OCI-LY7 (cell line): ENCODE data around the gene HIF1A. TPM values are rescaled to one million over a fixed set of nuclear protein-coding genes. Genes with fewer than 3 reads are reported as not detected.
"Not testable (repeated sequence)": the region's sequence is repeated elsewhere in the genome, so short reads cannot be mapped to it uniquely, and the experiment has no call there.

Experiments
- BruUV-seq: library from RNA; stranded (reverse); fragments of 400-500 nt; replicated peaks from 2 replicates; lab custom pipeline; 2021; lab: Mats Ljungman, UMichigan
- CTCF ChIA-PET: fragments of 300-600 bp; sonication (Branson Sonifier 250); formaldehyde crosslinking; loops from one replicate; lab custom pipeline; 2022; ENCODE audit warnings: antibody characterized with exemption; ENCODE audit not compliant: unreplicated experiment; lab: Charles Lee
- POLR2A ChIA-PET: fragments of 300-600 bp; sonication (Branson Sonifier 250); formaldehyde crosslinking; loops from one replicate; lab custom pipeline; 2022; ENCODE audit warnings: antibody characterized with exemption; lab: Charles Lee
- DNase-seq: peaks from one replicate; pipeline ENCODE4 v3.0.0-alpha.2; 2015; ENCODE audit warnings: low spot score
- H2AFZ ChIP-seq: fragments of 200-600 bp; sonication (generic), shearing (Covaris generic); 2 replicates; pipeline ENCODE4 v1.6.1; 2014; ENCODE audit warnings: mild to moderate bottlenecking, antibody characterized with exemption, low read length, moderate library complexity
- H3K27ac ChIP-seq: fragments of 200-600 bp; sonication (generic); 2 replicates; pipeline ENCODE4 v1.5.1; 2014; ENCODE audit warnings: mixed run types, low read depth, mild to moderate bottlenecking, moderate library complexity, low read length, inconsistent platforms; ENCODE audit not compliant: poor library complexity, severe bottlenecking
- H3K36me3 ChIP-seq: fragments of 200-600 bp; sonication (generic); 2 replicates; pipeline ENCODE4 v1.6.1; 2014; ENCODE audit warnings: mild to moderate bottlenecking, antibody characterized with exemption, low read length, moderate library complexity, mixed read lengths; ENCODE audit not compliant: insufficient read depth
- H3K4me1 ChIP-seq: fragments of 200-600 bp; sonication (generic); 2 replicates; pipeline ENCODE4 v1.5.1; 2014; ENCODE audit warnings: mild to moderate bottlenecking, low read length; ENCODE audit not compliant: insufficient read depth, poor library complexity, severe bottlenecking
- H3K4me2 ChIP-seq: fragments of 200-600 bp; sonication (generic); 2 replicates; pipeline ENCODE4 v1.6.1; 2014; ENCODE audit warnings: mild to moderate bottlenecking, low read length
- H3K4me3 ChIP-seq: fragments of 200-600 bp; sonication (generic); 2 replicates; pipeline ENCODE4 v1.5.1; 2014; ENCODE audit warnings: mild to moderate bottlenecking, low read depth, low read length; ENCODE audit not compliant: poor library complexity, severe bottlenecking
- H3K79me2 ChIP-seq: fragments of 200-600 bp; sonication (generic); 2 replicates; pipeline ENCODE4 v1.6.1; 2016; ENCODE audit warnings: low read depth, mild to moderate bottlenecking, low read length, moderate library complexity, mixed read lengths; ENCODE audit not compliant: insufficient read depth
- H3K9me2 ChIP-seq: fragments of 200-600 bp; sonication (generic); 2 replicates; pipeline ENCODE4 v1.6.1; 2016; ENCODE audit warnings: mild to moderate bottlenecking, low read length, mixed read lengths; ENCODE audit not compliant: insufficient read depth
- H3K9me3 ChIP-seq: fragments of 200-600 bp; sonication (generic); 2 replicates; pipeline ENCODE4 v1.6.1; 2014; ENCODE audit warnings: mild to moderate bottlenecking, mixed run types, low read length, mixed read lengths
- H4K20me1 ChIP-seq: fragments of 200-600 bp; sonication (generic); 2 replicates; pipeline ENCODE4 v1.6.1; 2014; ENCODE audit warnings: mild to moderate bottlenecking, antibody characterized with exemption, low read length, moderate library complexity, mixed read lengths; ENCODE audit not compliant: insufficient read depth
- CTCF ChIP-seq: fragments of 200-600 bp; sonication (generic); conservative IDR thresholded peaks from 2 replicates; pipeline ENCODE4 v1.5.1; 2014; ENCODE audit warnings: mild to moderate bottlenecking, antibody characterized with exemption, low read length, moderate library complexity, mixed read lengths
- EZH2phosphoT487 ChIP-seq: fragments of 200-600 bp; sonication (generic); IDR thresholded peaks from 2 replicates; pipeline ENCODE4 v1.6.1; 2018; ENCODE audit warnings: low read depth, borderline replicate concordance, mild to moderate bottlenecking, mixed run types, antibody characterized with exemption, low read length, moderate library complexity, mixed read lengths
- intact Hi-C: fragments of 100-400 bp; cut with micrococcal nuclease; formaldehyde crosslinking; loops from one replicate; pipeline ENCODE4 v1.10.0; 2022; ENCODE audit not compliant: unreplicated experiment
- total RNA-seq, 2 experiments: library from RNA; depleted of rRNA in 1 of 2; stranded (reverse); fragments of >200 nt in 1 of 2; shearing (Covaris generic) in 1 of 2; gene quantifications; 2 replicates each; pipeline ENCODE4 v1.2.3, GENCODE V29; 2014 to 2022

HIF1A gene
- total RNA-seq, 2 experiments from 2014 or later: 71.7 to 88.1 TPM

GRCh38 chr14:61654026-61654425, 41.3 kb upstream of the HIF1A start:
- no TSS peak for BruUV-seq
- H3K36me3 ChIP-seq: no peaks in the 10 kb centered on the region
- H3K27ac ChIP-seq: no peak overlapping the region
- H3K4me2 ChIP-seq: no peak overlapping the region
- DNase-seq: no peak
- TF ChIP-seq CTCF (no peak), EZH2phosphoT487 (no peak)
- H2AFZ ChIP-seq: no peak overlapping the region; the same call in 1 of the 2 replicates
- no peaks in the 10 kb centered on the region for H4K20me1 ChIP-seq
- intact Hi-C loops: no loop called here
- peaks cover 3% of the 10 kb centered on the region for H3K4me1 ChIP-seq
- POLR2A ChIA-PET: interaction anchor here (1.0 kb wide), 1 partner anchor 29 kb away, joined by 3 read pairs; no protein-coding TSS in a partner anchor
- CTCF ChIA-PET: no interaction called here
- no peak overlapping the region for H3K4me3 ChIP-seq
- no peaks in the 10 kb centered on the region for H3K9me3 ChIP-seq
- H3K9me2 ChIP-seq: no peaks in the 10 kb centered on the region
- H3K79me2 ChIP-seq: no peaks in the 10 kb centered on the region

DNA sequence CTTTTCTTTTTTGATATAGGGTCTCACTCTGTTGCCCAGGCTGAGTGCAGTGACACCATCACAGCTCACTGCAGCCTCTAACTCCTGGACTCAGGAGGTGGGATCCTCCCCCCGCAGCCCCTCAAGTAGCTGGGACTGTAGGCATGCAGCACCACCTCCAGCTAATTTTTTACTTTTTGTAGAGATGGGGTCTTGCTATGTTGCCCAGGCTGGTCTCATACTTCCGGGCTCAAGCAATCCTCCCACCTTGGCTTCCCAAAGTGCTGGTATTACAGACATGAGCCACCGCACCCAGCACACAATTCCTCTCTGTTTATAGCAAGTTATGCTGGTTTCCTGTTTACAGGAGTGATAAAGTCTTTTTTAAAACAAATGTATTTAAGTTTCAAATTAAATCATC, 39.5 kb upstream of the HIF1A start:
- Histone ChIP-seq H3K4me3 (no peak overlapping the region), H3K9me2 (no peaks in the 10 kb centered on the region), H3K79me2 (no peaks in the 10 kb centered on the region), H4K20me1 (no peaks in the 10 kb centered on the region), H3K36me3 (no peaks in the 10 kb centered on the region), H3K4me2 (no peak overlapping the region), H3K27ac (no peak overlapping the region), H3K9me3 (no peaks in the 10 kb centered on the region), H2AFZ (no peak overlapping the region), H3K4me1 (peaks cover 5% of the 10 kb centered on the region)
- no TSS peak for BruUV-seq
- DNase-seq: no peak
- intact Hi-C loops: no loop called here
- no peak for TF ChIP-seq CTCF
- no peak for TF ChIP-seq EZH2phosphoT487
- CTCF ChIA-PET: no interaction called here
- POLR2A ChIA-PET: interaction anchor here (0.7 to 1.0 kb wide), 2 partner anchors 12 to 125 kb away, joined by 3 read pairs; no protein-coding TSS in a partner anchor

GRCh38 chr14:61656341-61656740, 39.0 kb upstream of the HIF1A start:
- POLR2A ChIA-PET: interaction anchor here (0.7 to 1.0 kb wide), 2 partner anchors 11 to 125 kb away, joined by 3 read pairs; no protein-coding TSS in a partner anchor
- CTCF ChIA-PET: no interaction called here
- DNase-seq: no peak
- Histone ChIP-seq H3K4me3 (no peak overlapping the region), H3K36me3 (no peaks in the 10 kb centered on the region), H3K4me1 (peaks cover 11% of the 10 kb centered on the region), H3K9me3 (no peaks in the 10 kb centered on the region; the same call in 1 of the 2 replicates), H3K27ac (no peak overlapping the region), H3K9me2 (no peaks in the 10 kb centered on the region), H3K4me2 (no peak overlapping the region), H2AFZ (no peak overlapping the region), H4K20me1 (no peaks in the 10 kb centered on the region), H3K79me2 (no peaks in the 10 kb centered on the region)
- intact Hi-C loops: no loop called here
- no TSS peak for BruUV-seq
- TF ChIP-seq CTCF (no peak), EZH2phosphoT487 (no peak)

DNA sequence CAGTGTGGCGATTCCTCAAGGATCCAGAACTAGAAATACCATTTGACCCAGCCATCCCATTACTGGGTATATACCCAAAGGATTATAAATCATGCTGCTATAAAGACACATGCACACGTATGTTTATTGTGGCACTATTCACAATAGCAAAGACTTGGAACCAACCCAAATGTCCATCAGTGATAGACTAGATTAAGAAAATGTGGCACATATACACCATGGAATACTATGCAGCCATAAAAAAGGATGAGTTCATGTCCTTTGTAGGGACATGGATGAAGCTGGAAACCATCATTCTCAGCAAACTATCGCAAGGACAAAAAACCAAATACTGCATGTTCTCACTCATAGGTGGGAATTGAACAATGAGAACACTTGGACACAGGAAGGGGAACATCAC, 37.2 kb upstream of the HIF1A start:
- H4K20me1 ChIP-seq, intact Hi-C loops, H3K4me3 ChIP-seq, H3K79me2 ChIP-seq, BruUV-seq, H2AFZ ChIP-seq, H3K9me2 ChIP-seq, DNase-seq, CTCF ChIA-PET, POLR2A ChIA-PET, H3K4me2 ChIP-seq, H3K27ac ChIP-seq: not testable (repeated sequence)
- Histone ChIP-seq H3K4me1 (peaks cover 29% of the 10 kb centered on the region), H3K36me3 (peaks cover 12% of the 10 kb centered on the region; the same call in 1 of the 2 replicates), H3K9me3 (peaks cover 14% of the 10 kb centered on the region)
